Activated T-helper 1 cell treated with anti-CD3 and anti-CD28 coated beads, Interleukin-12 subunit alpha, Interleukin-12 subunit beta, Interleukin-2, Interleukin-4 antibody, amounts not matched to agents 30 ng/mL and 10 ng/mL and 1 ng/mL, durations not matched to agents 14 hours and 24 hours and 36 hours (primary cell): ENCODE measurements around the gene SRGAP1. TPM values are rescaled to one million over a fixed set of nuclear protein-coding genes. Genes with fewer than 3 reads are reported as not detected.
"Not testable (repeated sequence)": the region's sequence is repeated elsewhere in the genome, so short reads cannot be mapped to it uniquely, and the experiment has no call there.

Experiments
- DNase-seq: peaks from one replicate; pipeline ENCODE4 v3.0.0; 2021; ENCODE audit warnings: low spot score
- H3K27ac Mint-ChIP-seq: one replicate; pipeline ENCODE4 v1.8.0; 2021; ENCODE audit warnings: mild to moderate bottlenecking, mixed read lengths
- H3K27me3 Mint-ChIP-seq: one replicate; pipeline ENCODE4 v1.8.0; 2022; ENCODE audit warnings: mild to moderate bottlenecking, moderate library complexity, mixed read lengths; ENCODE audit not compliant: insufficient read depth
- H3K36me3 Mint-ChIP-seq: one replicate; pipeline ENCODE4 v1.8.0; 2021; ENCODE audit warnings: low read depth, mixed read lengths
- H3K4me1 Mint-ChIP-seq: one replicate; pipeline ENCODE4 v1.8.0; 2021; ENCODE audit warnings: low read depth, mixed read lengths
- H3K4me3 Mint-ChIP-seq: one replicate; pipeline ENCODE4 v1.8.0; 2021; ENCODE audit warnings: mild to moderate bottlenecking, moderate library complexity, mixed read lengths
- H3K9me3 Mint-ChIP-seq: one replicate; pipeline ENCODE4 v1.8.0; 2021; ENCODE audit warnings: mixed read lengths
- intact Hi-C: fragments of 100-400 bp; cut with micrococcal nuclease; formaldehyde crosslinking; loops from one replicate; pipeline ENCODE4 v1.15.1; 2024
- total RNA-seq: library from RNA; stranded (reverse); gene quantifications from 2 replicates; pipeline ENCODE4 v1.2.3, GENCODE V29; 2022

SRGAP1 gene
- total RNA-seq, 1 donor from 2014 or later = 0.03 TPM

- Mint-ChIP-seq H3K9me3 (no peaks in the 10 kb centered on the region), H3K4me1 (no peaks in the 10 kb centered on the region), H3K4me3 (no peak overlapping the region), H3K27ac (no peak overlapping the region), H3K27me3 (peaks cover 2% of the 10 kb centered on the region), H3K36me3 (no peaks in the 10 kb centered on the region)
- DNase-seq = no peak
- intact Hi-C loops = no loop called here
These were observed 276.1 kb downstream of the SRGAP1 start for GRCh38 chr12:64120568-64120967.

- intact Hi-C loops, H3K4me3 Mint-ChIP-seq, H3K4me1 Mint-ChIP-seq, DNase-seq, H3K27me3 Mint-ChIP-seq, H3K27ac Mint-ChIP-seq, H3K9me3 Mint-ChIP-seq, H3K36me3 Mint-ChIP-seq: not testable (repeated sequence)
These were observed 276.6 kb downstream of the SRGAP1 start for GRCh38 chr12:64121086-64121485.

- intact Hi-C loops = no loop called here
- no peak overlapping the region for H3K27ac Mint-ChIP-seq
- no peak overlapping the region for H3K4me3 Mint-ChIP-seq
- H3K36me3 Mint-ChIP-seq = no peaks in the 10 kb centered on the region
- H3K4me1 Mint-ChIP-seq = no peaks in the 10 kb centered on the region
- no peaks in the 10 kb centered on the region for H3K27me3 Mint-ChIP-seq
- H3K9me3 Mint-ChIP-seq = no peaks in the 10 kb centered on the region
- no peak for DNase-seq
These were observed 277.7 kb downstream of the SRGAP1 start for GRCh38 chr12:64122154-64122553.

- intact Hi-C loops = no loop called here
These were observed 278.5 kb downstream of the SRGAP1 start for GRCh38 chr12:64122995-64123394.

GRCh38 chr12:64123448-64123847 is 278.9 kb downstream of the SRGAP1 start:
- Mint-ChIP-seq H3K4me3 (no peak overlapping the region), H3K36me3 (no peaks in the 10 kb centered on the region), H3K9me3 (no peaks in the 10 kb centered on the region), H3K27me3 (no peaks in the 10 kb centered on the region), H3K4me1 (no peaks in the 10 kb centered on the region), H3K27ac (no peak overlapping the region)
- no peak for DNase-seq
- intact Hi-C loops = no loop called here

More at GRCh38 chr12:64122995-64123394, 278.5 kb downstream of the SRGAP1 start:
- no peak for DNase-seq
- Mint-ChIP-seq H3K36me3 (no peaks in the 10 kb centered on the region), H3K27me3 (no peaks in the 10 kb centered on the region), H3K4me3 (no peak overlapping the region), H3K9me3 (no peaks in the 10 kb centered on the region), H3K27ac (no peak overlapping the region), H3K4me1 (no peaks in the 10 kb centered on the region)

- DNase-seq = no peak
- no peaks in the 10 kb centered on the region for H3K36me3 Mint-ChIP-seq
- no peaks in the 10 kb centered on the region for H3K4me1 Mint-ChIP-seq
- no peaks in the 10 kb centered on the region for H3K9me3 Mint-ChIP-seq
- no peak overlapping the region for H3K4me3 Mint-ChIP-seq
- no peak overlapping the region for H3K27ac Mint-ChIP-seq
- intact Hi-C loops = no loop called here
- H3K27me3 Mint-ChIP-seq = no peaks in the 10 kb centered on the region
These were observed 280.2 kb downstream of the SRGAP1 start for GRCh38 chr12:64124511-64125197.

- no peaks in the 10 kb centered on the region for H3K4me1 Mint-ChIP-seq
- intact Hi-C loops = no loop called here
These were observed 281.4 kb downstream of the SRGAP1 start for GRCh38 chr12:64125913-64126312.

GRCh38 chr12:64127811-64128210 is 283.3 kb downstream of the SRGAP1 start:
- Mint-ChIP-seq H3K27me3 (no peaks in the 10 kb centered on the region), H3K27ac (no peak overlapping the region), H3K4me3 (no peak overlapping the region), H3K36me3 (no peaks in the 10 kb centered on the region), H3K9me3 (no peaks in the 10 kb centered on the region), H3K4me1 (no peaks in the 10 kb centered on the region)
- no peak for DNase-seq
- intact Hi-C loops = no loop called here

More at GRCh38 chr12:64125913-64126312, 281.4 kb downstream of the SRGAP1 start:
- Mint-ChIP-seq H3K27me3 (no peaks in the 10 kb centered on the region), H3K27ac (no peak overlapping the region), H3K36me3 (no peaks in the 10 kb centered on the region), H3K9me3 (no peaks in the 10 kb centered on the region), H3K4me3 (no peak overlapping the region)
- no peak for DNase-seq

- H3K27ac Mint-ChIP-seq = no peak overlapping the region
- H3K36me3 Mint-ChIP-seq = no peaks in the 10 kb centered on the region
- no peaks in the 10 kb centered on the region for H3K27me3 Mint-ChIP-seq
- DNase-seq = no peak
- intact Hi-C loops = no loop called here
- no peaks in the 10 kb centered on the region for H3K4me1 Mint-ChIP-seq
- H3K4me3 Mint-ChIP-seq = no peak overlapping the region
- no peaks in the 10 kb centered on the region for H3K9me3 Mint-ChIP-seq
These were observed 283.9 kb downstream of the SRGAP1 start for GRCh38 chr12:64128366-64128765.

- H3K4me1 Mint-ChIP-seq, H3K4me3 Mint-ChIP-seq, H3K27me3 Mint-ChIP-seq, H3K36me3 Mint-ChIP-seq, intact Hi-C loops, H3K27ac Mint-ChIP-seq, H3K9me3 Mint-ChIP-seq, DNase-seq: not testable (repeated sequence)
These were observed 286.0 kb downstream of the SRGAP1 start for GRCh38 chr12:64130476-64130875.

GRCh38 chr12:64131456-64131855 is 287.0 kb downstream of the SRGAP1 start:
- intact Hi-C loops, H3K4me3 Mint-ChIP-seq, H3K27me3 Mint-ChIP-seq, DNase-seq, H3K36me3 Mint-ChIP-seq, H3K27ac Mint-ChIP-seq, H3K9me3 Mint-ChIP-seq, H3K4me1 Mint-ChIP-seq: not testable (repeated sequence)

- H3K36me3 Mint-ChIP-seq, H3K4me3 Mint-ChIP-seq, DNase-seq, H3K27me3 Mint-ChIP-seq, H3K27ac Mint-ChIP-seq, H3K4me1 Mint-ChIP-seq, intact Hi-C loops, H3K9me3 Mint-ChIP-seq: not testable (repeated sequence)
These were observed 288.2 kb downstream of the SRGAP1 start for GRCh38 chr12:64132672-64133071.

GRCh38 chr12:64137117-64137516 is 292.6 kb downstream of the SRGAP1 start:
- no peaks in the 10 kb centered on the region for H3K9me3 Mint-ChIP-seq
- no peaks in the 10 kb centered on the region for H3K27me3 Mint-ChIP-seq
- intact Hi-C loops = no loop called here
- H3K4me3 Mint-ChIP-seq = no peak overlapping the region
- H3K36me3 Mint-ChIP-seq = no peaks in the 10 kb centered on the region
- H3K27ac Mint-ChIP-seq = no peak overlapping the region
- DNase-seq = no peak
- no peaks in the 10 kb centered on the region for H3K4me1 Mint-ChIP-seq

- intact Hi-C loops = no loop called here
- no peaks in the 10 kb centered on the region for H3K36me3 Mint-ChIP-seq
These were observed 294.5 kb downstream of the SRGAP1 start for GRCh38 chr12:64139021-64139420.

More at GRCh38 chr12:64139021-64139420, 294.5 kb downstream of the SRGAP1 start:
- no peaks in the 10 kb centered on the region for H3K9me3 Mint-ChIP-seq
- H3K4me1 Mint-ChIP-seq = no peaks in the 10 kb centered on the region
- H3K27me3 Mint-ChIP-seq = no peaks in the 10 kb centered on the region
- DNase-seq = no peak
- H3K4me3 Mint-ChIP-seq = no peak overlapping the region
- H3K27ac Mint-ChIP-seq = no peak overlapping the region
